DMS53 treated with DMSO at 0.1 percent for 48 hours (cell line): ENCODE results near the gene TBC1D1.
"Not testable (repeated sequence)": the region's sequence is repeated elsewhere in the genome, so short reads cannot be mapped to it uniquely, and the experiment has no call there.

Experiments
- DNase-seq: peaks from one replicate; lab custom pipeline; 2025; ENCODE audit not compliant: unreplicated experiment; lab: John Stamatoyannopoulos, UW

TBC1D1 gene

DNA sequence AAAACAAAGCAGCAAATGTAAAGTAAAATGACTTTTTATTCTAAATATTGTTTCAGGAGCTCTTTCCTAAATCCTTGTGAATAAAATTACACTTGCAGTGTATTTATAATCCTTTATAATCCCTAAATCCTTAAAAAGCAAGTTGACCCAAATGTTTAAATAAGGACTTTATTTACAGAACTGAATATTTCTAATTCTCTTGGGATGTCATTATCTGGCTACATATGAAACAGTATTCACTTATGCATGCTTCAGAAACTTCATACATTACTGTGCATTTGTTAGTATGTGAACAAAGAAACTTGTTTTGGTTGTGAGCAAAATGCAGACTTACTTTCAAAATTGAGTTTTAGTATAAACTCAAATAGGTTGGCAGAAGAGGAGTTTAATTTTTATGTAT is 118.5 kb downstream of the TBC1D1 start:
- no peak for DNase-seq

DNA sequence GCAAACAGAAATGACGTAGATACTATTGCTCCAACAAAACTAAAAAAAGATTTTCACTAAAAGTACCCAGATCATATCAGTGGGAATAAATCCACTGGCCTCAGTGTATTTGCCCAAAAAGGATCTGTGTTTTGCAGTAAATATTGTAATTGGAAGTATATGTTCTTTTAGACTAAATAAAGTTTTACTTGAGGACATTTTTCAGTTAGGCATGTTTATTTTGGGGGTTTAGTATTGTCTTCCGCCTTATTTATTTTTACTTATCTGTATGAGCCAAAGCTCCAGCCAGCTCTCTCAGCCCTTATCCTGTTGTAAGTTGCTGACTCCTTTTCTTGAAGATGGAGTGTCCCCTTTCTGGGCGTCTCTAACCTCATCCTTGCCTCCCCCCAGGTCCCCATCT is 119.1 kb downstream of the TBC1D1 start:
- DNase-seq: no peak

GRCh38 chr4:38011511-38012162 is 120.8 kb downstream of the TBC1D1 start:
- DNase-seq: no peak

GRCh38 chr4:38013461-38014366 is 122.8 kb downstream of the TBC1D1 start:
- DNase-seq: peak; percentile 18

GRCh38 chr4:38014421-38014852 is 123.6 kb downstream of the TBC1D1 start:
- no peak for DNase-seq

GRCh38 chr4:38015886-38016515 is 125.1 kb downstream of the TBC1D1 start:
- DNase-seq: no peak

- DNase-seq: no peak
Measured at GRCh38 chr4:38016698-38017097, 125.8 kb downstream of the TBC1D1 start.

DNA sequence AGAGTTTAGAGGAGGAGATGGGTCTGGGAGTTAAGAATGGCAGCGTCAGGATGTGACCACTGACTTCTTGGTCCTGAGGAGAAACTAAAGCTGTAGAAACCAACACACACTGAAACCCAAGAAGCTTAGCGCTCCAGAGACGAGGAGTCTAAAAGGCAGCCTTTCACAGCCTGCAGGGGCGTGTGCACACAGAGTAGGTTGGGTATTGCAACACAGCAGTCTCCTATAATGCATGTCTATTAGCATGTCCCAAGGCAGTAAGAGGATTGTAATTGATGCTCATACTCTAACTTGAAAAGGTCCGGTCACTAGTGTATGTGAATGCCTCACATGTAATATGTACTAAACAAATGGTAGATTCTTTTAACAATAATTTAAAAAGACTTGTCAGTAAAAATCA is 126.7 kb downstream of the TBC1D1 start:
- no peak for DNase-seq

GRCh38 chr4:38020386-38020785 is 129.5 kb downstream of the TBC1D1 start:
- no peak for DNase-seq

GRCh38 chr4:38020961-38021360 is 130.1 kb downstream of the TBC1D1 start:
- not testable (repeated sequence) for DNase-seq

- no peak for DNase-seq
Measured at GRCh38 chr4:38021751-38022150, 130.9 kb downstream of the TBC1D1 start.

GRCh38 chr4:38023347-38024205 is 132.7 kb downstream of the TBC1D1 start:
- DNase-seq: no peak

DNA sequence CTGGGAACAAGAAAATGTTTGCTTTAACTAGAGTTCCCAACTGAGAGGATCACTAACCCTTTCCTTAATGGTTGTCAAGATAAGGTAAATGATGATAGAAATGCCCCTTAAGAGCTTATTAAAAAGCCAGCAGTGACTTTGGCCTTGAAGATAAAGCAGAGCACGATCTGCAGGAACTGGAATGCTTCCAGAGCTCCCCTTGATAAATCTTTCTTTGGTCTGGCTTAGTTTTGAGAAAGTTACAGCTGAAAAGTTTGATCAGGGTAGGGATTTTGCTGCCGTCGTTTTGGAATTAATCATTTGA is 133.3 kb downstream of the TBC1D1 start:
- DNase-seq: no peak

DNA sequence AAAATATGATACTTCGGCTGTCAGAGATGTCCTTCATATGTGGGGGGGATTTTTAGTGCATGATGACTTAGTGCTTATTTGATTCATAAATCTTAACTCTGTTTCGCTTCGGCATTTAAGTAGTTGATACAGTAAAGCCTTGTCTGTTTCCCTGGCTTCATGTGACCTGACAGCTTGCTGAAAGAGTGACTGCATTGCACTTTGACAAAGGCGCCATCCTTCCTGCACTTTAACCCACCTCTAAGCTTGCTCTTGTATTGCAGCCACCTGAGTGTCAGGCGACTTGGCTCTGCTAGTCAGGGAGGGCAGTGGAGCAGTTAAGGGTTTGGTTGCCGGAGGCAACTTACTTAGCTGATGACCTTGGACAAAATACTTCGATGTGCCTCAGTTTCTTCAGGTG is 134.8 kb downstream of the TBC1D1 start:
- no peak for DNase-seq

GRCh38 chr4:38026158-38026740 is 135.4 kb downstream of the TBC1D1 start:
- no peak for DNase-seq

GRCh38 chr4:38030023-38030422 is 139.1 kb downstream of the TBC1D1 start:
- DNase-seq: no peak

GRCh38 chr4:38034986-38035882 is 144.3 kb downstream of the TBC1D1 start:
- DNase-seq: peak; percentile 83

- no peak for DNase-seq
Measured at GRCh38 chr4:38036548-38036947, 145.7 kb downstream of the TBC1D1 start.

DNA sequence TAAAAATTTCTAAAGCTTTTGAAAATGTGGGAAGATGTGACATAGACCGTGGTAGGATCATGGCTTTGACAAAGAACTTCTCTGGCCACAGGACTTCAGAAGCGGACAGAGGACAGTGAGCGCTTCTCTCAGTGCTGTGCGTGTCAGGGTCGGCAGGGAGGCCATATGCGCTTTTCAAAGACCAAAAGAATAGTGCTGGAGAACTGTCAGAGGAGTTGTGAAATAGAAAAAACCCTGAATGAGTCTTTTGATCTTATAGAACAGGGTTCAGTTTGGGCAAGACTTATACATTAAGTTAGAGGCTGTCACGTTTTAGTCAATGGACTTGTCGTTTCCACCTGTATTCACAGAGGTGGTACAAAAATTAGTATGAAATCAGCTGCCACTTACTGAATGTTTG is 146.7 kb downstream of the TBC1D1 start:
- DNase-seq: no peak

GRCh38 chr4:38040619-38041018 is 149.7 kb downstream of the TBC1D1 start:
- DNase-seq: no peak
